HG03571 (cell line): ENCODE data around the gene INTS2.
"Not testable (repeated sequence)": the region's sequence is repeated elsewhere in the genome, so short reads cannot be mapped to it uniquely, and the experiment has no call there.

Experiments used
- ATAC-seq: cut with Tn5 transposase; IDR thresholded peaks from one replicate; pipeline ENCODE4 v1.9.1; 2021; ENCODE audit not compliant: unreplicated experiment

The INTS2 gene

DNA sequence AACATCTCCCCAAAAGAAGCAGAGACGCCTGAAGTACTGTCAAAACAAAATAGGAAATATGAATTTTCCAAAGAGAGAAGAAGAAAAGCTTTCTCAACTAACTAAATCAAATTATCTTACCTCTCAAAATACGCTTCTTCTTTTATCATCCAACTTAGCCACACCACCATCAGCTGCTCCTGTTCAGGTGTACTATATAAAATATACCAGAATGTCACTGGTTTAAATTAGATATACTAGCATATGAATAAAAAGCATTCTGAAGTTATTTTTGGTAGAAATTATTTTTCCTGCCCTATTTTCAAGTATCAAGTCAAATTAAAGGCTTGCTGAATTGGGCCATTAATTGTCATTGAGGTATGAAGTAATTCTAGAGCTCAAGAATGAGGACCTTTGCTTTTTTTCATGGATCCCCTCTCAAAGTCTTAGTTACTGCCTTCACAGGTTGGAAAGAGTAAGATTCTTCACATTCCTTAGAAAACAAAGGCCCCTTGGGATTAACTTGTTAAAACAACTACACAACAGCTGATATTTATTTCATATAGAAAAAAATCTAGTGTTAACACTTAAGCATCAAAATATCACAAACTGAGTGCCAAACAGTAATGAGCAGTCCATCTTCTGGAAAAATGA is 30.1 kb downstream of the INTS2 start:
- ATAC-seq = no peak

DNA sequence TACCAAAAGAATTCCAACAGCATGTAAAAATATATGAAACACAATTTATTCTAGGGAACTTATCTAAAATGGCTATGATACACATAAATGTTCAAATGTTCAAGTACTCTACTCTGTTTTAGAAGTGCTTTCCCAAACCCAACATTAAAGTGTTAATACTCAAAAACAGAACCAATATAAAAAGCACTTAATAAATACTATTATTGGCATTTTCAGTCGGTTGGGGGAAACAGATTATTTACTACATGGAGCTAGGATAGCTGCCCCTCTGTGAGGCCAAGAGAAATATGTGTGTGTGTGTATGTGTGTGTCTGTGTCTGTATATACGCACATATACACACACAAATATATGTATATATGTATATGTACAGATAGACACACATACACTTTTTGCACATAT is 32.4 kb downstream of the INTS2 start:
- no peak for ATAC-seq

DNA sequence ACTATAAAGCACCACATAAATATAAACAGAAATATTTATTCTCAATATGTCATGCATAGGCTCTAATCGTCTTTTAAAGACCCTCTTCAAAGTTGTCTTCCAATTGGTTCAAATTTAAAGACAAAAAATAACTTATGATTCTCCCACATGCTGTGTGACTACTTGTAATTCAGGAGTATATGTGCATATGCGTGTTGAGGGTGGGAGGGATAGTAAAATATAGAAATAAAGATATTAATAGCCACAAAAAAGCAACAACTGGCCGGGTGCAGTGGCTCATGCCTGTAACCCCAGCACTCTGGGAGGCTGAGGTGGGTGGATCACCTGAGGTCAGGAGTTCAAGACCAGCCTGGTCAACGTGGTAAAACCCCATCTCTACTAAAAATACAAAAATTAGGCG is 33.5 kb downstream of the INTS2 start:
- not testable (repeated sequence) for ATAC-seq

DNA sequence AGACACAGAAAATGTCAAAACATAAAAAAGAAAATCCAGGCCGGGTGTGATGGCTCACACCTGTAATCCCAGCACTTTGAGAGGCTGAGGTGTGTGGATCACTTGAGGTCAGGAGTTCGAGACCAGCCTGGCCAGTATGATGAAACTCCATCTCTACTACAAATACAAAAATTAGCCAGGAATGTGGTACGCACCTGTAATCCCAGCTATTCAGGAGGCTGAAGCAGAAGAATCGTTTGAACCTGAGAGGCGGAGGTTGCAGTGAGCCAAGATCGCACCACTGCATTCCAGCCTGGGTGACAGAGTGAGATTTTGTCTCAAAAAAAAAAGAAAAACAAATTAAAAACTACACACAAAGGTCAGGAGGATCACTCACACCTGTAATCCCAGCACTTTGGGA is 40.0 kb downstream of the INTS2 start:
- ATAC-seq = not testable (repeated sequence)

DNA sequence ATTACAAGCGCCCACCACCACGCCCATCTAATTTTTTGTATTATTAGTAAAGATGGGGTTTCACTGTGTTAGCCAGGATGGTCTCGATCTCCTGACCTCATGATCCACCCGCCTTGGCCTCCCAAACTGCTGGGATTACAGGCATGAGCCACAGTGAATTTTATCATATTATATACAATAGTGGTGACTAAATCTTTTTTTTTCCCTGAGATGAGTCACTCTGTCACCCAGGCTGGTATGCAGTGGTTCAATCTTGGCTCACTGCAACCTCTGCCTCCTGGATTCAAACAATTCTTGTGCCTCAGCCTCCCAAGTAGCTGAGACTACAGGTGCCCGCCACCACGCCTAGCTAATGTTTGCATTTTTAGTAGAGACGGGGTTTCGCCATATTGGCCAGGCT is 41.9 kb downstream of the INTS2 start:
- ATAC-seq = not testable (repeated sequence)

DNA sequence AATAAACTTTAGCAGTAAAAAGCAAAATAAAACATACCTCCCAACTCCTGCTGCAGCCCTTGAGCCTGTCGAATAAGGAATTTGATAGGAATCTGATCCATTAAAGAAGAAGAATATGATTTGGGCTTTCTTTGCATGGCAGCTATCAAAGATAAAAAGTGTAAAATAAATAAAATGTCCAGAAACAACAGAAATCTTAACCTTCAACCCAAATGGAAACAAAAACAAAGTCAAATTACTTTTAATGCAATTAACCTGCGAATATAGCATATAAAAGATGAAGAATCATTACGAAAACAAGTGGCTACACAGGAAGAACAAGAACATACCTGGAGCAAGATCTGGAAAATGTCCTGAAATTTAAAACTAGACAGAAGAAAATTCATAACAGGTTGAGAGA is 42.9 kb downstream of the INTS2 start:
- no peak for ATAC-seq

DNA sequence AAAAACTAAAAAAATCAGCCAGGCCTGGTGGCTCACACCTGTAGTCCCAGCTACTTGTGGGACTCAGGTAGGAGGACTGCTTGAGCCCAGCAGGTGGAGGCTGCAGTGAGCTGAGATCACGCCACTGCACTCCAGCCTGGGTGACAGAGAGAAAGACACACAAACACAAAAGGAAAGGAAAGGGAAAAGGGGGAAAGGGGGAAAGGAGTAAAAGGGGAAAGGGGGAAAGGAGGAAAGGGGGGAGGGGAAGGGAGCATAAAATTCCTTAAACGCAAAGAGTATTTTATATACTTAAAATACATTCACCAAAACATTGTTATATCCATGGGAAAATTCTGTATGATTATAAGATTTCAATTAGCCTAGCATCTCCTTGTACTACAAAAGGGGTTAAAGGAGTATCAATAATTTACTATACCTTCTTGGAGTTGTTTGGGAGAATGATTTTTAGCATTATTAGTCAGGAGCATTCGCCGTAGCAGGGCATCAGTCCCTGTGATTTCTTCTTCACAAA is 47.1 kb downstream of the INTS2 start:
- no peak for ATAC-seq

DNA sequence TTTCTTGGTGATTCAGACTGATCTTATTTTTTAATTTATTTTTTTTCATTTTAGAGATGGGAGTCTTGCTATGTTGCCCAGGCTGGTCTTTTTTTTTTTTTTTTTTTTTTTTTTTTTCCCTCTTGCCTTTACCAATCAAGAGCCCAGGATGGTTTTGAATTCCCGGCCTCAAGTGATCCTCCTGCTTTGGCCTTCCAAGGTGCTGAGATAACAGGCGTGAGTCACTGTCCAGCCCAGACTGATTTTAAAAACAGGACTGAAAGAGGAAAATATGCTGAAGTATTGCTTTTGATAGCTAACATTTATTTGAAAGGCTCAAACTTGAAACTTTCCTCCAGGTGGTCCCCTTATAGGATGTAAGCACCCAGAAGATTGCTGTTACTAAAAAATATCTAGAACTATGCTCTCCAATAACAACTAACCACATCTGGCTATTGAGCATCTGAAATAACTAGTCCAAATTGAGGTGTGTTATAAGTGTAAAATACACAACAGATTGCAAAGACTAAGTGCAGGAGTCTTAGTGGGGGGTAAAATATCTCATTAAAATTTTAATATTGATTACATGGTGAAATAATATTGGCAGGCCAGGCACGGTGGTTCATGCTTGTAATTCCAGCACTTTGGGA is 48.7 kb downstream of the INTS2 start:
- no peak for ATAC-seq

DNA sequence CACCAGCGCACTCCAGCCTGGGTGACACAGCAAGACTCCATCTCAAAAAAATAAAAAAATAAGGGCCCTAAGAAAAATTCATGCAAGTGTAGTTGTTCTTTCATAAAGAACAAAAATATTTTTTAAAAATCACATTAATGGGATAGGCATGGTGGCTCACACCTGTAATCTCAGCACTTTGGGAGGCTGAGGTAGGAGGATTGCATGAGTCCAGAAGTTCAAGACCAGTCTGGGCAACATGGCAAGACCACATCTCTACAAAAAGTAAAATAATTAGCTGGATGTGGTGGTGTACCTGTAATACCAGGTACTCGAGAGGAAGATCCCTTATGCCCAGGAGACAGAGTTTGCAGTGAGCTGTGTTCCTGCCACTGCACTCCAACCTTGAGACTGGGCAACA is 49.3 kb downstream of the INTS2 start:
- ATAC-seq = no peak

DNA sequence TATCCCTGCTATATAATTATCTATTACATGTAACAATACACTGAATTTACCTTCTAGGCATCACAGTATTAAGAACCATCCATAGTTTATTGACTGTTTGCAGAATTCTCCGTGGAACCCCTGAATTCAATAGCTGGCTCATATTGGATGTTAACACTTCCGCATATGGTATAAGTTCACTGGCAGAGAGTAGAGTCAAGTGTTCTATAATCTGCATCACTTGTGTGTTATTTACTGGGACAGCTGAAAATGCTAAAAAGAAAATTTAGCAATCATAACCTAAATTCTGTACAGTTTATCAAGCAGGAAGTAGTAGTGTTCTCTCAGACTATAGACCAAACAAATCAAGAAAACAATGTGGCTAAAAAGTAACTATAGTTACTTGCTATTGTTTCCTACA is 49.9 kb downstream of the INTS2 start:
- no peak for ATAC-seq

DNA sequence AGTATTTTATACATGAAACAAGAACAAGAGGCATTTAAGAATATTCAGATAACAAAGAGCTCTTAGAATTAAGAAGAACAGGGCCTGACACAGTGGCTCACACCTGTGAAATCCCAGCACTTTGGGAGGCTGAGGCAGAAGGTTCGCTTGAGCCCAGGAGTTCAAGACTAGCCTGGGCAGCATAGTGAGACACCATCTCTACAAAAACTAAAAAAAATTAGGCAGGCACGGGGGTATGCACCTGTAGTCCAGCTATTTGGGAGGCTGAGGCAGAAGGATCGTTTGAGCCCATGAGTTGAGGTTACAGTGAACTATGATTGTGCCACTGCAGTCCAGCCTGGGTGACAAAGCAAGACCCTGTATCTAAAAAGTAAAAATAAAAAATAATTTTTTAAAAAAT is 52.0 kb downstream of the INTS2 start:
- no peak for ATAC-seq

DNA sequence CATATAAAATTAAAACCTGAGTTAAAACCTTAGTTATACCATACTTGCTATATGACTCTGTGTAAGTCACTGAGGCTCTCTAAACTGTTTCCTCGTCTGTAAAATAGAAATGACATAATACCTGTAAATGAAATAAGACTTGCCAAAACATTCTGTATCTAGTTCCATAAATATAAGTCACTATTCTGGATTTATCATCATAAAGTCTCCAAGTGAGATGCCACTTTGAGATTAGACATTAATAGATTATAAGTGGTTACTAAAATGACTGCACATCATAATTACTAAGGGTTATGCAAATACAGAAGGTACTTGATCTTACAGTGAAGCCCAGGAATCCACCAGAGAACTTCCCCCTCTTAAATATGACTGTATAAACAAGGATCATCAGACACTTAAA is 52.5 kb downstream of the INTS2 start:
- no peak for ATAC-seq

DNA sequence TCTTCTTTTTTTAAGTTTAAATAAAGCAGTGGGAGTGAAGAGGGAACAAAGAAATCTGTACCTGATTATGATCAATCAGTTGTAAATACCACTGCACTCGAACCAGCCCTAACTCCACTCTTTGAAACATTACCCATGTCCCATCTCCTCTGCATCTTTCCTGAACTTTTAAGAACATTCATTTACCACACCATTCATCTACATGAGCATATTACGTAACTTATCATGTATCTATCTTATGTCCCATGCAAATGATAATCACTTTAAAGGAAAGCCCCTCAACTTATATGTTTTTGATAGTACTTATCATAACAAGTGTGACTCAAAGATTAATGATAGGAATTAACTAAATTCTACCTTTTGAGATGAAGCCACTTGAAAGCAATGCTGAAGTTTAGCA is 53.7 kb downstream of the INTS2 start:
- ATAC-seq = no peak

DNA sequence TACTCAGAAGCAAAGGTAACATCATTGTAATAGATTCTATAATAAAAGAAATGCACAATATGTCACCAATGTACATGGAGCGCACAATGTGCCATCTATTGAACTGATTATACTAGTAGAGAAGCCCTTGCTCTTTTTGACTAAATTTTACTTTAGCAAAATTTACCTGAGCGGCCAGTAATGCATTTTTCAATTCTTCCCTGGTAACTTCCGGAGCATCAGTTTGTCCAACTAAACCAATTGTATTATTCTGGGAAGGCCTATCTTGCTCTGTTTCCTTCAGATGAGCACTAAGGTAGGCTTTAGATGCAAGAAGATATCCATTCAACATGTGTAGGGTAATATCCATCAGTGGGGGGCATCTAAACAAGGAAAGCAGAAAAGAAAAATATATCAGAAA is 55.7 kb downstream of the INTS2 start:
- no peak for ATAC-seq

DNA sequence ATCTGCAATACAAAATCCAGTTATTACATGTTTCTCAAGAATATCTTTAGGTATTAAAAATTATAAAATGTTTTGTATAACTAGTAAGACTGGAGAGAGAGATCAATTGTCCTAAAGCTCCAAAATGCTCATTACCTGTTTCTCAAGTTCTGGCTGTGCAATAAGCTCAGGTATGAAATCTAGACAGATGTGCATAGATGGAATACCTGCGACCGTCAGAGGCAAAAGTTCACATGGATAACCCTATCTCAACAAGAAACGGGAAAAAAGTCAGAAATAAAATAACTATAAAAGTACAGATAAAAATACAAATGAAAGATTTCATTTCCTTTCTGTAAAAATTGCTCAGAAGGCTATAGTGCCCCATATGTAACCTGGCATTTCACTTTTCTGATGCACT is 58.6 kb downstream of the INTS2 start:
- no peak for ATAC-seq

DNA sequence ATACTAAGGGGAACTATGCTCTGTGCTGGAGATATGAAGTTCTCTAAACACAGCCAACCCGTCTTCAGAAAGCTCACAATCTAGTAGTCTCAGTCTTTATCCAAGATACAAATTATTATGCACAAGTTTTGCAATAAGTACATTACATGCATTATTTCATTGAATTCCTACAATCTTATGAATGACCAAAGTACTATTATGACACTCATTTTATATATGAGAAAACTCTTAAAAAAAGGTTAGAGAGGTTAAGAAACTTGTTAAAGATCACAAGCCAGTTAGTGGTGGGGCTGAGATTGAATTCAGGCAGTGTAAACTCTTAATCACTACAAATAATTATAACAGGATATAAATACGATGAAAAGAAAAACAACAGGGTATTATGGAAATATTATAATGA is 59.7 kb downstream of the INTS2 start:
- ATAC-seq = no peak

DNA sequence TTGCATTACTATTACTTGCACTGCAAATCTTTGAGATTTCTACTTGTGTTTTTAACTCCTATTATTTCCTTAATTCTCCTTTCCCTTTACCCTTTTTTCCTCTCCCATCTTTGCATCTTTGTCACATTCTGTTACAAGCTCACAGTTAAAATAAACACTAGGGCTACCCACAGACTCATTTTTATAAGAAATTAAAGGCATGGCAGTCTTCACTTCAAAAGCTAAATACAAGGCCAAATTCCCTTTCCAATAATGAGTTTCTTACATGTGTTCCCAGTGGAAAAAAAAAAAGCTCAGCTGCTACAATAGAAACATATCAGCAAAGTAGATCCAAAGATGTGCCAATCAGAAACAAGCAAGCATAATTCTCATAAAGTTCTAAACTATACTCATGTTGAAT is 60.7 kb downstream of the INTS2 start:
- no peak for ATAC-seq

DNA sequence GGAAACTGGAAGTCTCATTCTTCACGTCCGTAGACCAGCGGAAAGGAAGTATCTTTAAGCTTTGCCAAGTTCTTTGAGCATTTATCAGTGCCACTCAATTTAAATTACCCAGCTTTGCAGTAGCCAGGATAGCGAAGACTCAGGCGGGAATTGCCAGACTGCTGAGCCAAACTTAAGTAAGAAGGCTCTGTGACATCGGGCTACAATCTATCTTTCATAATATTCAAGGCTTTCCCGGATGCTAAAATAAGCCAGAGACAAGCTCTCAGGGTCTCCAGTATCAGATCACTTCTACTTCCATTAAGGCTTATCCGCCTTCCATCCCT is 64.0 kb downstream of the INTS2 start:
- peak; percentile 8 for ATAC-seq

DNA sequence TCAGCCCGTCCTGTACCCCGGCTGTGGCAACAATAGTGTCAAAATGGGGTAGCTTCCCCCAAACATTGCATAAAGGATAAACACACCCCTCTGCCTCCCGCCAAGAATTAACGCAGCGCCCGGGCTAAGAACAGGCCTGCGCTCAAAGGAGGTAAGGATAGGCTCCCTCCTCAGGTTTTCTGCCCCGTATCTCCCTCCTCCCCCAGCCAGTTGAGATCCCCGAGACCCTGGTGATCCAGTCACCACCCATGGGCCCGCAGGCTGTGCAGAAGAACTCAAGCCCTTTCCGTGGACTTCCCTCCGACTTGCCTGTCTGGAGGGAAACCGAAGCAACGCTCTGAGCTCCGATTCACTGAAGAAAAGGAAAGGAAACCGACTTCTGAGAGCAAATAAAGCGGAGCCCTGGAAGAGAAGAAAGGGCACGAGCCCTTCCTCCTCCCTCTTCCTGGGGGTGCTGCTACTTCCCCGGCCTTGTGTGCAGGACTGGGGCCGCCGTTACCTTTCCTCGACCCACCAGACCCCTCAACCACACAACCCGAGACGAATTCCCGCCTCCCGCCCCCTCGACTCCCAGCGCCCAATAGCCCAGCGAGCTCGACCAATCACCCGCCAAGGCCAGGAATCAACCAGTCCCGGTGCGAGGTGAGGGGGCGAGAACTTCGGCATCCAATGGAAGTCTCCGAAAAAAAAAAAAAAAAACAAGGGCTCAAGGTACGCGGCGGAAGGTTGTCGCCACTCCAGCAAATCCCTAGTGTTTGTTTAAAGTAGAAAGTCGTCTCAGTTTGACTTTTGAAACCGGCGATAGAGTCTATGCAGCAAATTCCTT is 64.6 kb downstream of the INTS2 start, which contains the start of gene BRIP1:
Gene BRIP1, minus strand, starts transcription at position 554 of the 826 bp plus-strand sequence. CDS start 1,989 bp downstream, outside the sequence.
- peak; percentile 83 for ATAC-seq

DNA sequence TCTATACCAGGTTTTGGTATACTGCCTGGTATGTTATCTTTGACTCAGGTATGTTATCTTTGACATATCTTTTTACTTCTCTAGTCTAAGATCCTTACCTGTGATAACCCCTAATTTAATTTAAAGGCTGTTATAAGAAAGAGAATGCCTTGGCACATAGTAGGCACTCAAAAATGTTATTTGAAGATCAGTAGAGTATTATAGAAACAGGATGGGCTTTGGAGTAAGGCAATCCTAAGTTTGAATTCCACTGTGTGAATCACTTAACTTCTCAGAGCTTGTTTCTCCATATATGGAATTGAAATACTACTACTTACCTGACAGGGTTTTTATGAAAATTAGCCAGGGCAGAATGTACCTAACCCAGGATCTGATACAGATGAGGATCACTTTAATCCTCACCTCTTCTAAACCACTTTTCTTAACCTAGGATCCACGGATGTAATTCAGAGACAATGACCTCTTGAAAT is 65.6 kb downstream of the INTS2 start:
- no peak for ATAC-seq

DNA sequence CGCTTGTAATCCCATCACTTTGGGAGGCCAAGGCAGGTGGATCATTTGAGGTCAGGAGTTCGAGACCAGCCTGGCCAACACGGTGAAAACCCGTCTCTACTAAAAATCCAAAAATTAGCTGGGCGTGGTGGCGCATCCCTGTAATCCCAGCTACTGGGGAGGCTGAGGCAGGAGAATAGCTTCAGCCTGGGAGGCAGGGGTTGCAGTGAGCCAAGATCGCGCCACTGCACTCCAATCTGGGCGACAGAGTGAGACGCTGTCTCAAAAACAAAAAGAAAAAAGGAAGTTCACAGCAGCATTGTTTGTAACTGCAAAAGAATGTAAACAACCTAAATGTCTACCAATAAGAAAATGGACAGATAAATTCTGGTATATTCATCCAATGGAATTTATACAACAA is 67.4 kb downstream of the INTS2 start:
- ATAC-seq = not testable (repeated sequence)

DNA sequence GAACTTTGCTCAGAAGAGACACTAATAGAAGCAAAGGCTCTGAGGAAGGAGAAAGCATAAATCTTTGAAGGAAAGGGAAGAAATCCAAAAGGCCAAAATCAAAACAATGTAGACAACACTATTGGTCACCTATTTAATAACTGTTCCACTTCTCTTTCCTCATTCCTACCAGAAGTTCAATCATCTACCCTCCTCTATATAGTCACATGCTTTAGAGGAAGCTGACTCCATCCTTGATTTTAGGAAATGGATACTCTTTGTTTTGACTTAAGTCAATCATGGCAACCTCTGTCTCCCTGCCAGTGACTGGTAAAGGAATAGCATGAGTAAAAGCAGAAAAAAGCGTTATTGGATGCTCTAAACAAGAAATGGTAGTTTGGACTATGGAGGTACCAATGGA is 71.7 kb downstream of the INTS2 start:
- ATAC-seq = no peak
